H1 (cell line): ENCODE data around the gene TM9SF1.

Experiments used
- BACH1 ChIP-seq: IDR thresholded peaks from 2 replicates; pipeline ENCODE4 v1.6.1; 2012; ENCODE audit warnings: low read length, improper control_type of control experiment
- TF ChIP-seq, protein P1 (sequence below), 3 experiments: IDR thresholded peaks; 1 replicate in 2 of 3; 2 replicates in 1 of 3; pipeline versions ENCODE4 v1.5.1 to v1.6.1; 2011; ENCODE audit warnings: low read length in 3 of 3, mild to moderate bottlenecking in 3 of 3, inconsistent platforms in 2 of 3, low read depth in 1 of 3, moderate library complexity in 1 of 3; ENCODE audit not compliant: insufficient read depth in 1 of 3; ENCODE audit errors: control extremely low read depth in 1 of 3
- TF ChIP-seq, protein P2 (sequence below): IDR thresholded peaks from 2 replicates; pipeline ENCODE4 v1.6.1; 2011; ENCODE audit warnings: low read depth, mild to moderate bottlenecking, low read length; ENCODE audit not compliant: insufficient read depth

DNA sequence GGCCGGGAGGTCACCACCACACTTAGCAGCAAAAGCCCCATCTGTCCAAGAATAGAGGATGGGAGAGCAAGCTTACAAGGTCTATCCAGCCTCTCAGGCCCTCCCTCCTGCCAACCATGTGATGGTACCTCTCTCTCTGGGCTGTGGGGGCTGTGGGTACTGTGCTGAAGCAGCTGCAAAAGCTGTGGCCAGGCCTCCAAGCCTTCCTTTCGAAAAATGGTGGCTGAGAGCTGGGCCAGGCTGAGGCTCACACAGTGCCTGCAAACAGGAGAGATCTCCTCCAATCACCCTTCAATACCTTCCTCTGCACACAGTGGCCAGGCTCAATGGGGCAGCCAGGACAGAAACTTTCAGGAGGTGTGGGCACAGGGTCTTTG, 7.7 kb downstream of the TM9SF1 start:
- TF ChIP-seq, protein P1, sequence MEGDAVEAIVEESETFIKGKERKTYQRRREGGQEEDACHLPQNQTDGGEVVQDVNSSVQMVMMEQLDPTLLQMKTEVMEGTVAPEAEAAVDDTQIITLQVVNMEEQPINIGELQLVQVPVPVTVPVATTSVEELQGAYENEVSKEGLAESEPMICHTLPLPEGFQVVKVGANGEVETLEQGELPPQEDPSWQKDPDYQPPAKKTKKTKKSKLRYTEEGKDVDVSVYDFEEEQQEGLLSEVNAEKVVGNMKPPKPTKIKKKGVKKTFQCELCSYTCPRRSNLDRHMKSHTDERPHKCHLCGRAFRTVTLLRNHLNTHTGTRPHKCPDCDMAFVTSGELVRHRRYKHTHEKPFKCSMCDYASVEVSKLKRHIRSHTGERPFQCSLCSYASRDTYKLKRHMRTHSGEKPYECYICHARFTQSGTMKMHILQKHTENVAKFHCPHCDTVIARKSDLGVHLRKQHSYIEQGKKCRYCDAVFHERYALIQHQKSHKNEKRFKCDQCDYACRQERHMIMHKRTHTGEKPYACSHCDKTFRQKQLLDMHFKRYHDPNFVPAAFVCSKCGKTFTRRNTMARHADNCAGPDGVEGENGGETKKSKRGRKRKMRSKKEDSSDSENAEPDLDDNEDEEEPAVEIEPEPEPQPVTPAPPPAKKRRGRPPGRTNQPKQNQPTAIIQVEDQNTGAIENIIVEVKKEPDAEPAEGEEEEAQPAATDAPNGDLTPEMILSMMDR (IDR thresholded peaks at IDR 0.05; ENCODE audit: control extremely low read depth in 1 of 3, insufficient read depth in 1 of 3, low read depth in 1 of 3, low read length in 3 of 3) = no peak
- TF ChIP-seq, protein P2, sequence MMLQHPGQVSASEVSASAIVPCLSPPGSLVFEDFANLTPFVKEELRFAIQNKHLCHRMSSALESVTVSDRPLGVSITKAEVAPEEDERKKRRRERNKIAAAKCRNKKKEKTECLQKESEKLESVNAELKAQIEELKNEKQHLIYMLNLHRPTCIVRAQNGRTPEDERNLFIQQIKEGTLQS = no peak
- TF ChIP-seq BACH1 = no peak
